HL-60 (cell line): ENCODE results near the gene GOLGA8F. TPM values are rescaled to one million over a fixed set of nuclear protein-coding genes. Genes with fewer than 3 reads are reported as not detected.
"Not testable (repeated sequence)": the region's sequence is repeated elsewhere in the genome, so short reads cannot be mapped to it uniquely, and the experiment has no call there.

Source experiments
- DNase-seq, 2 experiments: peaks; one replicate each; pipeline ENCODE4 v3.0.0-alpha.2; 2010 to 2020; ENCODE audit warnings: low read depth in 1 of 2, low spot score in 1 of 2
- H3K27ac ChIP-seq: fragments of 250-450 bp; sonication (Bioruptor Pico); replicated peaks from 2 replicates; pipeline ENCODE4 v1.5.1; 2020; ENCODE audit warnings: mild to moderate bottlenecking, moderate library complexity
- H3K27me3 ChIP-seq: fragments of 250-450 bp; sonication (Bioruptor Pico); 2 replicates; pipeline ENCODE4 v1.5.1; 2021; ENCODE audit warnings: mild to moderate bottlenecking, moderate library complexity; ENCODE audit not compliant: insufficient read depth, poor library complexity, severe bottlenecking
- H3K4me3 ChIP-seq: replicated peaks from 2 replicates; pipeline ENCODE4 v1.5.1; 2011; ENCODE audit warnings: mild to moderate bottlenecking, control low read depth, low read length; ENCODE audit not compliant: insufficient read depth
- long read RNA-seq: library from polyadenylated mRNA; unstranded; transcript quantifications from one replicate; pipeline ENCODE4 v2.0.0, GENCODE V29; 2020
- microRNA-seq: library from miRNA; unstranded; fragments of <30 nt; microRNA quantifications from one replicate; pipeline ENCODE4, GENCODE V29; 2018

GOLGA8F gene, protein sequence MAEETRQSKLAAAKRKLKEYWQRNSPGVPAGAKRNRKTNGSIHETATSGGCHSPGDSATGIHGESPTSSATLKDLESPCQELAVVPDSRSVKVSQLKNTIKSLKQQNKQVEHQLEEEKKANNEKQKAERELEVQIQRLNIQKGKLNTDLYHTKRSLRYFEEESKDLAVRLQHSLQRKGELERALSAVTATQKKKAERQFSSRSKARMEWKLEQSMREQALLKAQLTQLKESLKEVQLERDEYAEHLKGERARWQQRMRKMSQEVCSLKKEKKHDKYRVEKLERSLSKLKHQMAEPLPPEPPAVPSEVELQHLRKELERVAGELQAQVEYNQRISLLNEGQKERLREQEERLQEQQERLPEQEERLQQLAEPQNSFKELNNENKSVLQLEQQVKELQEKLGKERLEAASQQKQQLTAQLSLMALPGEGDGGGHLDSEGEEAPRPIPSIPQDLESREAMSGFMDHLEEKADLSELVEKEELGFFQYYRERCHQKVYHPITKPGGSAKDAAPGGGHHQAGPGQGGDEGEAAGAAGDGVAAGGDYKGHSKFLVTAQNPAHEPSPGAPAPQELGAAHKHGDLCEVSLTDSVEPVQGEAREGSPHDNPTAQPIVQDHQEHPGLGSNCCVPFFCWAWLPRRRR
- long read RNA-seq, result 0 reads

DNA sequence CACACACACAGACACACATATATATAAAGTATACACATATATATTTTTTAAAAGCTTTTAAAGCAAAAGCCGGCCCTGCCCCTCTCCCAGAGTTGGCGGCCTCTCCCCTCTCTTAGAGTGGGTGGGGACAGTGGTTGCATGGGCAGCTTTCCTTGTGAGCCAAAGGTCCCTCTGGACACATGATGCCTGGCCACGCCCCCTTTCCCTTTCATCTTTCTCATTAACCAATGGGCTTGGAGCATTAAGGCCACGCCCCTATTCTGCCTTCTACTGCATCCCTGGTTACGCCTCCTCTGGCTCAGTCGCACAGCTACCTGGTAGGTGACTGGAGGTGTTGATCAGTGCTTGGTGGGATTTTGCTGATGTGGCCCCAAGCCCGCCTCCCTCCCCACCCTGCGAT lies at the start of gene GOLGA8F:
Gene GOLGA8F (plus strand): TSS at position 301 of the 400 bp plus-strand sequence. CDS start 98 bp downstream, at position 399.
- H3K27me3 ChIP-seq, DNase-seq, H3K4me3 ChIP-seq, H3K27ac ChIP-seq: not testable (repeated sequence)

- H3K27me3 ChIP-seq, H3K27ac ChIP-seq, DNase-seq, H3K4me3 ChIP-seq: not testable (repeated sequence)
These were observed 20.5 kb upstream of the GOLGA8F start, which contains the start of gene GOLGA6L24 for GRCh38 chr15:28357984-28358383. Gene GOLGA6L24, minus strand, starts transcription at chr15:28358084. Its CDS starts 61 bp downstream, at chr15:28358023.

GRCh38 chr15:28365502-28365901 lies 13.0 kb upstream of the GOLGA8F start:
- not testable (repeated sequence) for H3K4me3 ChIP-seq, DNase-seq, H3K27ac ChIP-seq, H3K27me3 ChIP-seq

DNA sequence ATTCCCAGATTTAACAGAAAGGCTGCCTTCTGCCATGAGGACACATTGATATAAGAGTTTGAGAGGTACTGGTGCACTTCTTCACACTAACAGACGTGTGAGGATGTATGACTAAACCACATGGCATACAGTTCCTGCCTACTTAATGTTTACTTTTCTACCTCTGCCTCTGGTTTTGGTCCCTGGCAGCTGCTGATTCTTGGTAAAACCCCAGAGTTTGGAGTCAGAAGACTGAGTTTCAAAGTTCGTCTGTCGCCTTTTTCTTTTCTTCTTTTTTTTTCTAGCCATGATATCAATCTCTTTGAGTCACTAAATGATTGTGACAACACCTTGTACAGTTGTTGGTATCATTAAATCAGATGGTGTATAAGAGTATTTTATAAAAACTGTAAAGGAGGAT lies 1.6 kb downstream of the GOLGA8F start:
- not testable (repeated sequence) for H3K27ac ChIP-seq, DNase-seq

DNA sequence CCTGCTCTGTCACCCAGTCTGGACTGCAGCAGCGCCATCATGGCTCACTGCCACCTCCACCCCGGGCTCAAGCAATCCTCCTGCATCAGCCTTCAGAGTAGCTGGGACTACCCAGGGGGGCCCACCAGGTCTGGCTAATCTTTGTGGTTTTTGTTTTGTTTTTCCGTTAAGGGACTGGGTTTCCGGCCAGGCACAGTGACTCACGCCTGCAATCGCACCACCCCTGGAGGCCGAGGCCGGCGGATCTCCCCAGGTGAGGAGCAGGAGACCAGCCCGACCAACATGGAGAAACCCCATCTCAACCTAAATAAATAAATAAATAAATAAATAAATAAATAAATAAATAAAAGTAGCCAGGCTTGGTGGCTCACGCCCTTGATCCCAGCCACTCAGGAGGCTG lies 17.6 kb downstream of the GOLGA8F start:
- H3K27me3 ChIP-seq, DNase-seq, H3K27ac ChIP-seq, H3K4me3 ChIP-seq: not testable (repeated sequence)

More for the DNA sequence above, 1.6 kb downstream of the GOLGA8F start:
- not testable (repeated sequence) for H3K4me3 ChIP-seq, H3K27me3 ChIP-seq

- not testable (repeated sequence) for H3K4me3 ChIP-seq, H3K27ac ChIP-seq, DNase-seq, H3K27me3 ChIP-seq
These were observed 24.4 kb downstream of the GOLGA8F start for GRCh38 chr15:28402774-28403435.

DNA sequence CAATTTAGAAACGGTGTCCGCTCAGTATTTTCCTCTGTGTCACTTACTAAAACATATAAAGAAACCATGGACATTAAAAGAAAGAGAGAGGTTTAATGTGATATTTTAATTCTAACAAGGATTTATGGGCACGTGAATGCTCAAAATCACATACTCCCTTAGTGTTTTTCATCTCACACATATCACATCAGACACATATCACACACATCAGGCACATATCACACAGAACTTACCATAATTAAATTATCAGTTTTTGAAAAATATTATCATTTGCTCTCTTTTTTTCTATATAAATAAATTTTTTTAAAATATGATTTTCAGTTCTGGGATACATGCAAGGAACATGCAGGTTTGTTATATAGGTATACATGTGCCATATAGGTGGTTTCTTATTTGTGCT lies 42.0 kb downstream of the GOLGA8F start:
- DNase-seq, H3K4me3 ChIP-seq, H3K27ac ChIP-seq, H3K27me3 ChIP-seq: not testable (repeated sequence)

DNA sequence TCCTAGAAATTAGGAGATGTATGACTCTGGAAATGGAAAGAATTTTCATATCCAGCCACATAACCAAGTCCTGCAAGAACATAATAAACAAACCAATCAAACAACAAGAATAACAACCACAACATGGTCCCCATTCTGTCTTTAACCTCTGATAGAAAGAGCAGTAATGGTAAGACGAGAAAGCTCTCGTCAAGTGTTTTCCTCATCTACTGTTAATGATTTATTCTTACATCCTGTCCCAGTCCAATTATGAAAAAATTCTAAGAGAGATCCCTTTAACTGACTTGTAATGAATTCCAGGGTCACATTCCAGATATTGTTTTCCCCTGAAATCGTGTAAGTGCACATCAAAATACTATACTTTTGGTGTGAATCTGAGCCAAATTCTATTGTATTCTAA lies 57.1 kb downstream of the GOLGA8F start:
- DNase-seq, H3K4me3 ChIP-seq, H3K27me3 ChIP-seq, H3K27ac ChIP-seq: not testable (repeated sequence)

Small RNAs within 50 kb of the gene (microRNA-seq; reads per million reads assigned to microRNA genes)
- gene MIR4509-2, result not detected
